ENCODE measurements around the gene FBRSL1. TPM values are rescaled to one million over a fixed set of nuclear protein-coding genes. Genes with fewer than 3 reads are reported as not detected.

The FBRSL1 gene
- total and polyA plus RNA-seq, 4 donors, result 2.5 to 35.5 (median 5.6) TPM

- H3K4me1 ChIP-seq (ENCODE audit: control insufficient read depth in 4 of 4, insufficient read depth in 4 of 4, low read length in 3 of 4), result peaks cover 49 to 99% (median 83%) of the 10 kb centered on the region in 4 donors
- DNase-seq (ENCODE audit: low spot score), result no peak
Observed at GRCh38 chr12:132496358-132496669, 6.4 kb downstream of the FBRSL1 start.

GRCh38 chr12:132496710-132497109 lies 6.8 kb downstream of the FBRSL1 start:
- Histone ChIP-seq H3K9me3 (ENCODE audit: control insufficient read depth in 4 of 4, low read length in 3 of 4) (no peaks in the 10 kb centered on the region), H3K27me3 (ENCODE audit: control insufficient read depth in 4 of 4, insufficient read depth in 4 of 4, low read length in 3 of 4) (no peaks in the 10 kb centered on the region), H3K4me3 (ENCODE audit: low read depth in 1 of 3, low read length in 3 of 3) (no peak overlapping the region), H3K4me1 (ENCODE audit: control insufficient read depth in 4 of 4, insufficient read depth in 4 of 4, low read length in 3 of 4) (peaks cover 51 to 99% (median 83%) of the 10 kb centered on the region in 4 donors), H3K9ac (ENCODE audit: low read depth in 1 of 2, low read length in 2 of 2) (no peak overlapping the region), H3K36me3 (ENCODE audit: control insufficient read depth in 4 of 4, insufficient read depth in 3 of 4, low read depth in 1 of 4, low read length in 3 of 4) (peaks cover 0 to 2% (median 0%) of the 10 kb centered on the region in 4 donors), H3K27ac (ENCODE audit: low read depth in 1 of 2, low read length in 2 of 2) (no peak overlapping the region)
- no peak for TF ChIP-seq EGR1 (IDR thresholded peaks at IDR 0.05; ENCODE audit: low read depth in 2 of 2)
- no peak for TF ChIP-seq ZBTB33 (IDR thresholded peaks at IDR 0.05)
- TF ChIP-seq FOXA1 (IDR thresholded peaks at IDR 0.05), result no peak
- no peak for TF ChIP-seq REST (IDR thresholded peaks at IDR 0.05)
- no peak for TF ChIP-seq RXRA (IDR thresholded peaks at IDR 0.05)
- no peak for TF ChIP-seq HNF4G (IDR thresholded peaks at IDR 0.05)
- no peak for TF ChIP-seq NR2F2 (IDR thresholded peaks at IDR 0.05)
- TF ChIP-seq ATF3 (IDR thresholded peaks at IDR 0.05), result no peak
- TF ChIP-seq GABPA (IDR thresholded peaks at IDR 0.05 in 1 of 2, conservative IDR thresholded peaks at IDR 0.05 in 1 of 2), result no peak
- no peak for TF ChIP-seq FOXA2 (IDR thresholded peaks at IDR 0.05)
- TF ChIP-seq TAF1 (conservative IDR thresholded peaks at IDR 0.05), result no peak
- TF ChIP-seq SP1 (IDR thresholded peaks at IDR 0.05), result no peak
- TF ChIP-seq YY1 (IDR thresholded peaks at IDR 0.05), result no peak
- TF ChIP-seq JUND (IDR thresholded peaks at IDR 0.05), result no peak
- no peak for DNase-seq (ENCODE audit: low spot score)
- 90% methylated on average over 27 of the region's 27 CpGs for WGBS

More at GRCh38 chr12:132496358-132496669, 6.4 kb downstream of the FBRSL1 start:
- Histone ChIP-seq H3K27me3 (ENCODE audit: control insufficient read depth in 4 of 4, insufficient read depth in 4 of 4, low read length in 3 of 4) (no peaks in the 10 kb centered on the region), H3K9ac (ENCODE audit: low read depth in 1 of 2, low read length in 2 of 2) (no peak overlapping the region), H3K4me3 (ENCODE audit: low read depth in 1 of 3, low read length in 3 of 3) (no peak overlapping the region), H3K36me3 (ENCODE audit: control insufficient read depth in 4 of 4, insufficient read depth in 3 of 4, low read depth in 1 of 4, low read length in 3 of 4) (peaks cover 0 to 2% (median 0%) of the 10 kb centered on the region in 4 donors), H3K27ac (ENCODE audit: low read depth in 1 of 2, low read length in 2 of 2) (no peak overlapping the region), H3K9me3 (ENCODE audit: control insufficient read depth in 4 of 4, low read length in 3 of 4) (no peaks in the 10 kb centered on the region)
- TF ChIP-seq RXRA (IDR thresholded peaks at IDR 0.05) (no peak), CTCF (IDR thresholded peaks at IDR 0.05; ENCODE audit: low read depth, low read length, missing input control) (no peak)
- WGBS, result 90% methylated on average over 10 of the region's 10 CpGs

Measured in liver (tissue), 9 donors.